Measurements from ENCODE around the gene ABCA13.

DNA sequence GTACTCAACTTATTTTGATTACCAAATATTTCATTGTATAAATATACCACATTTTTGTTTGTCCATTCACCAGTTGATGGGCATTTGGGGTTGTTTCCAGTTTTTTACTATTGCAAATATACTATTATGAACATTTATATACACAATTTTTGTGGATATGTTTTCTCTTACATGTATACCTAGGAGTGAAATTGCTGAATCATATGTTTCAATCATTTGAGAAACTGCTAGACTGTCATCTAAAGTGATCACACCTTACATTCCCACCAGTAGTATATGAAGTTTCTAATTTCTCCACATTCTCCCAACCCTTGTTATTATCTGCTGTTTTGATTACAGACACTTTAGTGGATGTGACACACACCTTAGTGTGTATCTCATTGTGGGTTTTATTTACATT is 257.9 kb downstream of the ABCA13 start:
- no peak for TF ChIP-seq EZH2 (IDR thresholded peaks at IDR 0.05)
- TF ChIP-seq, protein P1, sequence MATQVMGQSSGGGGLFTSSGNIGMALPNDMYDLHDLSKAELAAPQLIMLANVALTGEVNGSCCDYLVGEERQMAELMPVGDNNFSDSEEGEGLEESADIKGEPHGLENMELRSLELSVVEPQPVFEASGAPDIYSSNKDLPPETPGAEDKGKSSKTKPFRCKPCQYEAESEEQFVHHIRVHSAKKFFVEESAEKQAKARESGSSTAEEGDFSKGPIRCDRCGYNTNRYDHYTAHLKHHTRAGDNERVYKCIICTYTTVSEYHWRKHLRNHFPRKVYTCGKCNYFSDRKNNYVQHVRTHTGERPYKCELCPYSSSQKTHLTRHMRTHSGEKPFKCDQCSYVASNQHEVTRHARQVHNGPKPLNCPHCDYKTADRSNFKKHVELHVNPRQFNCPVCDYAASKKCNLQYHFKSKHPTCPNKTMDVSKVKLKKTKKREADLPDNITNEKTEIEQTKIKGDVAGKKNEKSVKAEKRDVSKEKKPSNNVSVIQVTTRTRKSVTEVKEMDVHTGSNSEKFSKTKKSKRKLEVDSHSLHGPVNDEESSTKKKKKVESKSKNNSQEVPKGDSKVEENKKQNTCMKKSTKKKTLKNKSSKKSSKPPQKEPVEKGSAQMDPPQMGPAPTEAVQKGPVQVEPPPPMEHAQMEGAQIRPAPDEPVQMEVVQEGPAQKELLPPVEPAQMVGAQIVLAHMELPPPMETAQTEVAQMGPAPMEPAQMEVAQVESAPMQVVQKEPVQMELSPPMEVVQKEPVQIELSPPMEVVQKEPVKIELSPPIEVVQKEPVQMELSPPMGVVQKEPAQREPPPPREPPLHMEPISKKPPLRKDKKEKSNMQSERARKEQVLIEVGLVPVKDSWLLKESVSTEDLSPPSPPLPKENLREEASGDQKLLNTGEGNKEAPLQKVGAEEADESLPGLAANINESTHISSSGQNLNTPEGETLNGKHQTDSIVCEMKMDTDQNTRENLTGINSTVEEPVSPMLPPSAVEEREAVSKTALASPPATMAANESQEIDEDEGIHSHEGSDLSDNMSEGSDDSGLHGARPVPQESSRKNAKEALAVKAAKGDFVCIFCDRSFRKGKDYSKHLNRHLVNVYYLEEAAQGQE (IDR thresholded peaks at IDR 0.05; ENCODE audit: low read depth), result no peak
- TF ChIP-seq, protein P2, sequence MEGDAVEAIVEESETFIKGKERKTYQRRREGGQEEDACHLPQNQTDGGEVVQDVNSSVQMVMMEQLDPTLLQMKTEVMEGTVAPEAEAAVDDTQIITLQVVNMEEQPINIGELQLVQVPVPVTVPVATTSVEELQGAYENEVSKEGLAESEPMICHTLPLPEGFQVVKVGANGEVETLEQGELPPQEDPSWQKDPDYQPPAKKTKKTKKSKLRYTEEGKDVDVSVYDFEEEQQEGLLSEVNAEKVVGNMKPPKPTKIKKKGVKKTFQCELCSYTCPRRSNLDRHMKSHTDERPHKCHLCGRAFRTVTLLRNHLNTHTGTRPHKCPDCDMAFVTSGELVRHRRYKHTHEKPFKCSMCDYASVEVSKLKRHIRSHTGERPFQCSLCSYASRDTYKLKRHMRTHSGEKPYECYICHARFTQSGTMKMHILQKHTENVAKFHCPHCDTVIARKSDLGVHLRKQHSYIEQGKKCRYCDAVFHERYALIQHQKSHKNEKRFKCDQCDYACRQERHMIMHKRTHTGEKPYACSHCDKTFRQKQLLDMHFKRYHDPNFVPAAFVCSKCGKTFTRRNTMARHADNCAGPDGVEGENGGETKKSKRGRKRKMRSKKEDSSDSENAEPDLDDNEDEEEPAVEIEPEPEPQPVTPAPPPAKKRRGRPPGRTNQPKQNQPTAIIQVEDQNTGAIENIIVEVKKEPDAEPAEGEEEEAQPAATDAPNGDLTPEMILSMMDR (IDR thresholded peaks at IDR 0.05 in 2 of 3, conservative IDR thresholded peaks at IDR 0.05 in 1 of 3; ENCODE audit: borderline replicate concordance in 1 of 3, insufficient read depth in 1 of 3, low read depth in 2 of 3, low read length in 2 of 3), result no peak
